HepG2 (cell line): Measurements from ENCODE around the gene CCL22. TPM values are rescaled to one million over a fixed set of nuclear protein-coding genes. Genes with fewer than 3 reads are reported as not detected.
A peak's percentile ranks its signal among the peaks of the same experiment; 100 is the strongest.

Experiments used
- CBFB ChIP-seq: sonication (generic); formaldehyde crosslinking; IDR thresholded peaks from 2 replicates; pipeline ENCODE4 v1.4.0; 2020; ENCODE audit warnings: missing genetic modification reagents
- CHD4 ChIP-seq: fragments of 200-600 bp; sonication (generic); IDR thresholded peaks from 2 replicates; pipeline ENCODE4 v1.7.0; 2017; ENCODE audit warnings: mild to moderate bottlenecking, low read length, borderline replicate concordance
- CTCF ChIP-seq: sonication (generic); formaldehyde crosslinking; IDR thresholded peaks from 2 replicates; pipeline ENCODE4 v1.5.0; 2020; ENCODE audit warnings: mild to moderate bottlenecking, missing genetic modification reagents, moderate library complexity
- DNMT3B ChIP-seq: conservative IDR thresholded peaks from 2 replicates; pipeline ENCODE4 v1.6.1; 2016; ENCODE audit warnings: missing biosample characterization, control low read depth
- EP300 ChIP-seq, 3 experiments: sonication (generic) in 1 of 3; formaldehyde crosslinking in 1 of 3; IDR thresholded peaks; 2 replicates each; pipeline versions ENCODE4 v1.5.1 to v1.6.1; 2011 to 2020; ENCODE audit warnings: low read depth in 2 of 3, low read length in 2 of 3, borderline replicate concordance in 1 of 3, improper control_type of control experiment in 1 of 3, mild to moderate bottlenecking in 1 of 3, missing genetic modification reagents in 1 of 3, moderate library complexity in 1 of 3
- GATAD1 ChIP-seq: IDR thresholded peaks from 2 replicates; pipeline ENCODE4 v1.6.1; 2016; ENCODE audit warnings: missing genetic modification reagents, missing compliant biosample characterization
- JUND ChIP-seq: sonication (generic); formaldehyde crosslinking; IDR thresholded peaks from 2 replicates; pipeline ENCODE4 v1.8.0; 2022; ENCODE audit warnings: mild to moderate bottlenecking, missing genetic modification reagents
- KDM5B ChIP-seq: sonication (generic); formaldehyde crosslinking; IDR thresholded peaks from 2 replicates; pipeline ENCODE4 v1.4.0; 2020; ENCODE audit warnings: missing genetic modification reagents, mild to moderate bottlenecking, borderline replicate concordance
- MIXL1 ChIP-seq: IDR thresholded peaks from 2 replicates; pipeline ENCODE4 v1.6.1; 2016
- PBX2 ChIP-seq: IDR thresholded peaks from 2 replicates; pipeline ENCODE4 v1.6.1; 2016; ENCODE audit warnings: control low read depth
- SRSF4 ChIP-seq: fragments of 200-400 bp; formaldehyde crosslinking; IDR thresholded peaks from one replicate; pipeline ENCODE4 v1.6.1; 2018; ENCODE audit warnings: mild to moderate bottlenecking, low read depth, low read length, moderate library complexity; ENCODE audit not compliant: poor library complexity, severe bottlenecking
- TAF1 ChIP-seq: sonication (generic); formaldehyde crosslinking; IDR thresholded peaks from 2 replicates; pipeline ENCODE4 v1.4.0; 2020; ENCODE audit warnings: missing genetic modification reagents
- U2AF2 ChIP-seq: fragments of 200-400 bp; formaldehyde crosslinking; IDR thresholded peaks from 2 replicates; pipeline ENCODE4 v1.6.1; 2017; ENCODE audit warnings: low read depth, mild to moderate bottlenecking, low read length
- ZFP62 ChIP-seq: sonication (generic); formaldehyde crosslinking; IDR thresholded peaks from 2 replicates; pipeline ENCODE4 v1.4.0; 2020; ENCODE audit warnings: missing genetic modification reagents
- ZMYM4 ChIP-seq: sonication (generic); formaldehyde crosslinking; IDR thresholded peaks from 2 replicates; pipeline ENCODE4 v1.8.1; 2023; ENCODE audit warnings: mild to moderate bottlenecking, missing genetic modification reagents
- ZNF276 ChIP-seq: sonication (generic); formaldehyde crosslinking; IDR thresholded peaks from 2 replicates; pipeline ENCODE4 v1.4.0; 2020; ENCODE audit warnings: mild to moderate bottlenecking, low read depth, missing genetic modification reagents
- ZNF3 ChIP-seq: IDR thresholded peaks from 2 replicates; pipeline ENCODE4 v1.7.0; 2017; ENCODE audit warnings: inconsistent platforms
- ZNF337 ChIP-seq: sonication (generic); formaldehyde crosslinking; IDR thresholded peaks from 2 replicates; pipeline ENCODE4 v1.5.1; 2020; ENCODE audit warnings: missing genetic modification reagents, low read depth, mild to moderate bottlenecking, borderline replicate concordance
- ZNF441 ChIP-seq: sonication (generic); formaldehyde crosslinking; IDR thresholded peaks from 2 replicates; pipeline ENCODE4 v1.7.0; 2021; ENCODE audit warnings: missing genetic modification reagents, borderline replicate concordance
- ZNF570 ChIP-seq: sonication (generic); formaldehyde crosslinking; IDR thresholded peaks from 2 replicates; pipeline ENCODE4 v1.4.0; 2020; ENCODE audit warnings: mild to moderate bottlenecking, missing genetic modification reagents, borderline replicate concordance
- ZNF674 ChIP-seq: sonication (generic); formaldehyde crosslinking; IDR thresholded peaks from 2 replicates; pipeline ENCODE4 v1.5.0; 2020; ENCODE audit warnings: low read depth, mild to moderate bottlenecking, missing genetic modification reagents
- ZNF709 ChIP-seq: sonication (generic); formaldehyde crosslinking; IDR thresholded peaks from 2 replicates; pipeline ENCODE4 v1.5.0; 2020; ENCODE audit warnings: mild to moderate bottlenecking, missing genetic modification reagents
- ZNF879 ChIP-seq: sonication (generic); formaldehyde crosslinking; IDR thresholded peaks from 2 replicates; pipeline ENCODE4 v1.8.1; 2023; ENCODE audit warnings: missing genetic modification reagents
- polyA plus RNA-seq, 8 experiments: library from polyadenylated mRNA; depleted of rRNA in 3 of 8; stranded (reverse) in 7 of 8; unstranded in 1 of 8; fragments of >200 nt; fragmentation: Illumina TruSeq in 4 of 8; extraction: Trizol in 4 of 8; gene quantifications; 2 replicates each; pipeline versions ENCODE4 v1.2.1 to v1.2.3, GENCODE V29; 2011 to 2016; ENCODE audit warnings: low read depth in 4 of 8, missing spikeins in 1 of 8, mixed read lengths in 1 of 8; ENCODE audit not compliant: insufficient read depth in 1 of 8
- total RNA-seq, 5 experiments: library from RNA; depleted of rRNA; stranded (reverse); fragments of >200 nt; fragmentation: Illumina TruSeq; extraction: Trizol; gene quantifications; 2 replicates each; pipeline ENCODE4 v1.2.3, GENCODE V29; 2016; ENCODE audit warnings: low read depth in 1 of 5

The CCL22 gene
- total and polyA plus RNA-seq, 2 of the 13 experiments (the other 11 are each of a cell fraction or from before 2014, with no cell fraction given), result not detected

GRCh38 chr16:57383276-57384247 is 25.0 kb downstream of the CCL22 start (continued):
- TF ChIP-seq KDM5B (0 out of 2 replicates have a peak, but pooled peaks have one; percentile 20), ZNF276 (CRISPR knock-in tag) (no peak), ZNF441 (CRISPR knock-in tag) (0 out of 2 replicates have a peak, but pooled peaks have one; percentile 35), MIXL1 (CRISPR knock-in tag) (0 out of 2 replicates have a peak, but pooled peaks have one; percentile 9), ZFP62 (CRISPR knock-in tag) (no peak), ZNF570 (CRISPR knock-in tag) (0 out of 2 replicates have a peak, but pooled peaks have one; percentile 25), ZNF674 (no peak), SRSF4 (no peak), U2AF2 (no peak), ZNF3 (CRISPR knock-in tag) (no peak), ZNF879 (CRISPR knock-in tag) (no peak), TAF1 (CRISPR knock-in tag) (no peak), CTCF (no peak), EP300 (IDR thresholded peaks at IDR 0.05; ENCODE audit: low read depth in 2 of 2, low read length in 2 of 2) (peak in 1 of 2 experiments; percentile 20; a peak in 1 of 4 replicates), EP300 (CRISPR knock-in tag; IDR thresholded peaks at IDR 0.05; ENCODE audit: borderline replicate concordance) (no peak), GATAD1 (CRISPR knock-in tag) (no peak), ZMYM4 (CRISPR knock-in tag) (no peak), ZNF337 (CRISPR knock-in tag) (no peak), DNMT3B (CRISPR knock-in tag) (no peak; the same call in 1 of the 2 replicates), CBFB (no peak), PBX2 (no peak), JUND (peak; percentile 50; the same call in 1 of the 2 replicates), CHD4 (no peak), ZNF709 (CRISPR knock-in tag) (0 out of 2 replicates have a peak, but pooled peaks have one; percentile 18)
